ENCODE measurements around the gene EPB41L2.

The EPB41L2 gene

DNA sequence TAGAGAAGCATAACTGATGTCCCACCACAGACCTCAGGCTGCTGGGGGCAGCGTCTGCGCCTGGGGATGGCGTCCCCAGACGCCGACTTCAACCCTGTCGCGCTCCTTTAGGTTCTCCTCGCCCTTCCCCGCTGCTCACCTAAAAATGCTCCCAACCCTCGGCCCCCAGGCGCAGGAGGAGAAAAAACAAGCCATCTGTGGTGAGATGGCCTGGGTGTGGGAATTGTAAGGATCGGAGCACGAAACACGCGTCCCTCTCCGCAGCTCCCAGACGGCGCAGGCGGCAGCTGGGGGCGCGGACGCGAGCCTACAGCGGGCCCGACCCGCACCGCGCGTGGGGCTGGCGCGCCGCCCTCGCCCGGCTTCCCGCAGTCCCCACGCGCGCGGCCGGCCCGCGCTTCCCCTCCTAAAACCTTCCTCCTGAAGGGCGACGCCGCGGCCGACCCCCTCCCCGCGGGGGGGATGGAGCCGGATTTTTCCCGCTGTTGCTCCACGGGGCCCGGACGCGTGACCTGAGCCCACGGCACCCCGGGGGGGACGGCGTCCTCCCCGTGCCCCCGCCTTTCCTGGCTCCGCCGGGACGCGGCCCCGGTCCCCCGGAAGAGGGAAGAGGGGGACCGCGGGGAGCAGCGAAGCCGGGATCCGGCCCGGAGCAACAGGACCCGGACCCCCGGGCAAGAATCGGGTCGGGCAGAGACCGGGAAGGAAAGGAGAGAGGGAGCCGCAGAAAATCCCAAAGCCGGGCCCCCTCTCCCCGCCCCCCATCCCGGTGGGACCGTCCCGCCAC, 611 bp downstream of the EPB41L2 start:
- peak in 28 of 56 donors; percentile 3 to 66 (median 39) for DNase-seq

DNA sequence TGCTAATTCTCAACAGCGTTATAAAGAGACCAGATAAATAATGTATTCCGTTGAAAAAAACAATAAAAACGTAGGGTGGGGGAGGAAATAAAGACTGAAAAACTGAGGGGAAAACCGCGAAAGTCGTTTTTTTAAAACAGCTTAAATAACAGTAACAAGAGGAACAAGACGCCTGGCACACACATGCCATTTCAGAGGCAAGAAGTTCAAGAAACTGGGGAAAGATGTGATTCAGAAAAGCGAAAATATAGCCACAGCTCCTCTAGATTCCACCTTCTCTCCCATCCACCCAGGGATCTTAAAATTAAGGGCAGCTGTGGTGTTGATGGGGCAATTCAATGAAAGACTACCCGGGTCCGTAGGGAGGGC, 1.3 kb downstream of the EPB41L2 start:
- DNase-seq, result peak in 3 of 56 donors; percentile 0 to 30 (median 5)

DNA sequence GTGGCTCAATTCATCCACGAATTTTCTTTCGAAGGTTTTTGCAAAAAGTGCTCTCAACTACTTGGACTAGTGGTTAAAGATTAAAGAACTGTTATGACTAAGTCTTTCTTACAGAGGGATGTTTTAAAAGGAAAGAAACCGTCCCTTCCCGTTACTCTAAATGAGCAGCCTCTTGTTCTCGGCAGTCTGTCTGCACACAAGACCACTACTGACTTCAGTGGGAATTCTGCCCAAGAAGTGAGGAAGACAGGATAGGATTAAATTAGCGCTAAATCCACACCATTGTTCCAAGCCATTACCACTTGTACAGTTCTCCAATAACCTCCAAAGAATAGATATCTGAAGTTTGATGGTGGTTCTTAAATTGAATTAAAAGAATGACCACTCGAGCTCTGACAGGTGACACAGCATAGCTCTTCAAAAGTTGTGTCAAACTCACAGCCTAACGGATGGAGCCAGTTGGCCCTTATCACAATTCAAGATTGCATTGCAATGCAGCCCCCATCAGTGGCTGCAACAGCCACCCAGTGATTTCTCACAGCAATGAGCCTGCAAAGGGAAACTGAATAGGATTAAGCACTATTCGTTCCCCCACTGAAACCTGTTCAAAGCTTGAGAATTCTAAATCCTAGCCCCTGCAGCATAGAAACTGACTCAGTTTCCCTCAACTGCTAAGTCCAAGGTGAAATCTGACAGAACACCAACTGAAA, 1.8 kb downstream of the EPB41L2 start:
- DNase-seq, result peak in 11 of 56 donors; percentile 4 to 38 (median 14)

DNA sequence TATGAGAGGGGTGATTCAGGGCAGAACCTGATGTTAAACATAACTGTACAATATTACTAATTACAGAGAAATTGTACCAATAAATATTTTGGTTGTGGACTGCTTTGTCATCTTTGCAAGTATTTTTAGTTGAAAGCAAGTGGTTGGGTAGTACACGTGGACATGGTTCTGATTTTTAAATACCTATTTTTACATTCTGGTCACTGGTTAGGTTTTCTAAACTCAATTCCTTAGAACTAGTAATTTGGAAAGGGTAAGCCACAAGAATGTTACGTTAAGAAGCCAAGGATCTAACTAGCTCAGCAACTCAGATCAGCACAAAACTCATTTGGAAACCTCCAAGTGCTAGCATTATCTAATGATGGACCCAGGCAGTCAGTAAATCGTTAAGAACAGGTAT, 2.7 kb downstream of the EPB41L2 start:
- DNase-seq, result no peak

DNA sequence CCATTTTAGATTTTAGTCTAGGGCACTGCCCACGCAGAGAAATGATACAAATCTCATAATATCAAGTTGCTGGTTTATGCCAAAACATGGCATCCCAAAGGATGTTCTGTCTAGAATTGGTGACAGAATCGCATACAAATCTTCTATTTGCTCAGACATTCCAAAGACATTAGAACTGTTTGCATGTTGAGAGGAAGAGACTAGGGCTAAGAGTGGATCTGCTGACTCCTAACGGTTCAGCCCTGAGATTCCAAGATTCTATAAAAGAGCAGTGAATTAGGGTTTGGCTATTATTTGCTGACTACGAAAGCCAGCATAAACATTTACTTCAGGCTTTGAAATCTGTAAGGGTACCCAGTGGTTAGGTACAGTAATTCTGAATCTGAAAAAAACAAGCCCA, 3.6 kb downstream of the EPB41L2 start:
- DNase-seq, result no peak

DNA sequence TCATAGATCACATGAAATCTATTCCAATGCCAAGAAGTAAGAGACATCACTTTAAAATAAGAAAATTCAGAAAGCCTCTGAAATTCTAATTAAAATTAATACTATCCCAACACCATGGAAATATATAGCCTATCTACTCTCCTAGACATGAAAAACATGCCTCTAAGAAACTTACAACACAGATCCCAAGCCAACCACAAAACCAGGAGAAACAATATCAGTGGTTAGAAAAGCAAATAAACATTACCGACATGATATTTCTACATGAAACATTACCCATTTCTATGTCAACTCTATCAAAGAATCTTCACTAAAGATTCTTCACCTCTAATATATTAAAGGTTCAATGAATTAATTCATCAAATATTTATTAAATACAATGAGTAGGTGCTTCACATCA, 4.8 kb downstream of the EPB41L2 start:
- no peak for DNase-seq

DNA sequence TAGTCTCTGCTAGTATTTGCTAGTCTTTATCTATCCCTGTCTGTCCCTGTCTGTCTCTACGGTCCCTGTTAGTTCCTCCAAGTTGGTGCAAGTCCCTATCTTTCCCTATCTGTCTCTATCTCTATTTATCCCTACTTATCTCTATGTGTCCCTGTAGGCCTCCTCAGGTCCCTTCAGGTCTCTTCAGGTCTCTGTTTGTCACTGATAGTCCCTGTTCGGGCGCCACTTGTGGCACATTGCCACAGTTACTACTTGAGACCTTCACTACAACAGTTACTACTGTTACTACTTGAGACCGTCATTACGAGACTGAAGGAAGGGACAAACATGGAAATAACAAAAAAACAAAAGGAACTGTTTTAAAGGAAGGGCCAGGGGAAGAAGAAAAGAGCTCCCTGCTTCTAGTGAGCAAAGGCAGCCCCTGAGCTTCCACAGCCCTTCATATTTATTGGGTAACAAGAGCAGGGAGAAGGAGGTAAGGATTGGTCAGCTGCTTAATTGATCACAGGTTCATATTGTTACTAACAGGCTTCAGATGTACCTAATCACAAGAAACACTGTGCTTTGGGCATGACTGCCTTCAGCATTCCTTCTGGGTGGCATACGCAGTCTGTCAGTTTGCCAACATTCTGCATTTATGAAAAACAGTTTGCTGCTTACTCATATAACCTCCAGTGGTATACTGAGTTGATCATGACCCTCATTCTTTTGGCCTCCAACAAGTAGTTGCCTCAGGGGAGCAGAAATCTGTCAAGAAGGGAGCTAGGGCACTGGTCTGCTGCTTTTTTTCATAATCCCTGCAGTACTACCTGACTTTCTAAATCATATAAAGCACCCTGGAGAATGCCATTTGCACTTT, 8.4 kb downstream of the EPB41L2 start:
- DNase-seq, result no peak

DNA sequence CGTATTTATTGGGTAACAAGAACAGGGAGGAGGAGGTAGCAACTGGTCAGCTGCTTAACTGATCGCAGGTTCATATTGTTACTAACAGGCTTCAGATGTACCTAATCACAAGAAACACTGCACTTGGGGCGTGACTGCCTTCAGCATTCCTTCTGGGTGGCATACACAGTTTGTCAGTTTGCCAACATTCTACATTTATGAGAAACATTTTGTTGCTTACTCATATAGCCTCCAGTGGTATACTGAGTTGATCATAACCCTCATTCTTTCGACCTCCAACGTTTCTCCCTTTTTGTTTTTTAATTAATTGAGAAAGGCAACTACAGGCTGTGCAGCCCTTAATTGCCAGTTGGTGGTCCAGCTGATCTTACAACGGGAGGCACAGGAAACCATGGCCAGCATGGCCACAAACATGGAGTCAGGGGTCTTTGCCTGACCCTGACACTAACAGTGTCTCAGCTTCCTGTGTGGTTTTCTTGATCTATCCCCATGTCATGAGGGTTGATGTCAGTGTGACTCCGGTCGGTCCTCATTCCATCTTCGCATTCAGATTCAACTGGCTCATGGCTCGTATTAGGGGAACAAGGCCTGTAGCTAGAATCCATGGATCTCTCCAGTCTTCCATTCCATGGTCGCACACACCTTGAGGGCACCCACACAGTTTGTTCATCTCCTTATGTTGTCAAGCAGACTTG, 9.4 kb downstream of the EPB41L2 start:
- no peak for DNase-seq

DNA sequence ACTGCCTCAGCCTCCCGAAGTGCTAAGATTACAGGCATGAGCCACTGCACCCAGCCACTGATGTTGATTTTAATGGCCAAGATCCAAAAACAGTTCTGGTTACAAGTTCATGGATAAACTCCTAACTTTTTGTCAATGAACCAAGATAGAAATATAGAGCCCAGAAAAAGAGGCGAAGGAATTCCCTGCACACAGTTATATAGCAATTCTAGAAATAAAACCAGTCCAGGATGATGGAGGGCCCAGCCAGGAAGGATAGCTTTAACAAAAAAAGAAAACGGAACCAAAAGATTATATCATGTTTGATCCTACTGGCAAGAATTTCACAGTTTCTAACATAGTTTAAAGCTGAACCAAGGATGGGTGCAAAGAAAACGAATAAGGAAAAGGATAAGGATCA, 10.9 kb downstream of the EPB41L2 start:
- DNase-seq, result no peak

DNA sequence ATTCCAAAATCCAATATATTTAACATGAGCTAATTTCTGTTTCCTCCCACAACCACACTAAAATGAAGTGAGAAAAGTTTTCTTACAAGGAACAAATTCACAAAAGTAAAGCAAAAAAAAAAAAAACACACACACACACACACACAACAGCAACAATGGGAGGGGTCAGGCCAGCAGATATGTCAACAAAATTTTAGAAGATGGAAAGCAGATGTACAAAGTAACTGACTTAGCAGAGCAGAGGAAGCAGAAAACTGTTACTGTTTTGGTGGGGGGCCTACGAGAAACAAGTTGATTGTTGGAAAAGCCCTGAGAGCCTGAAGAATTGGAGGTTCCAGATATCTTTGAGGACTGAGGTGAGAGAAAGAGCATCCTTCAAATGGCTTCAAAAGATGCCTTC, 11.7 kb downstream of the EPB41L2 start:
- DNase-seq, result no peak

DNA sequence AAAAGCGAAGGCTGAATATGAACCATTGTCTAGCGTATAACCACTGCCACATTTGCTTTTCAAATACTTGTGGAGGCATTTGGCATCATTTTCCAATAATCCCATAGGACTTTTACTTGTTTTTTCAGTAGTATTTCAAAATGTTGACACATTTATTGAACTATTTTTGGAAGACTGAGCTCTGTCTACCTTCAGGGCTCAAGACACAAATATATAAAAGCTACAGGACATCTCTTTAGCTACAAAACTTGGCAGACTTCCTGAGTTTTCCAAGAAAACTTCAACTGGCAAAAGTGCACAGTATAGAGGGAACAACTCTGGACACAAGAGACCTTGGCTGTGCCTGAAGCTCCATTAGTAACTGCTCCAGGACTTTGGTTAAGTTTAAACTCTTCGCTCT, 13.4 kb downstream of the EPB41L2 start:
- no peak for DNase-seq

DNA sequence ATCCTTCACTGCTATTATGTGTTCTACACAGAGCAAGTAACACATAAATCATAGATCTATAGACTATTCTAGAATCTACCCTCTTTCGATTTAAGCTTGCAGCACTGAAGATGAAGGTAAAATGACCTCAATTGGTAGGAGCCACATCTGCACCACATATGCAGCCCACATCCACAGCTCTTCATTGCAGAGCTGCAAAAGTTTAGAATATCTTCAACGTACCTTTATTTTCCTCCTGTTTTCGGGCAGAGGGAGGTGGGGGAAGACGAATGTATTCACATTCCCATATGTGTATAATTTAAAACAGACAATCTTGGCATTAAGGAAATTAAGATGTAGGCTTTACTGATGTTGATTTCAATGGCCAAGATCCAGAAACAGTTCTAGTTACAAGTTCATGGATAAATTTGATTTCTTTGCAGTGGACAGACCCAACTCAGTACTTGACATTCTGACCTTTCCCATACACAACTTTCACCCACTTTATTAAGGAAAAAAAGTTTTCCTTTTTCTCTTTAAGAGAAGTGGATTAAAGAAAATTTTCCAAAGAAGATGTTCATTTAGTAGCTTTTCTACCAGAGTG, 14.0 kb downstream of the EPB41L2 start:
- no peak for DNase-seq

DNA sequence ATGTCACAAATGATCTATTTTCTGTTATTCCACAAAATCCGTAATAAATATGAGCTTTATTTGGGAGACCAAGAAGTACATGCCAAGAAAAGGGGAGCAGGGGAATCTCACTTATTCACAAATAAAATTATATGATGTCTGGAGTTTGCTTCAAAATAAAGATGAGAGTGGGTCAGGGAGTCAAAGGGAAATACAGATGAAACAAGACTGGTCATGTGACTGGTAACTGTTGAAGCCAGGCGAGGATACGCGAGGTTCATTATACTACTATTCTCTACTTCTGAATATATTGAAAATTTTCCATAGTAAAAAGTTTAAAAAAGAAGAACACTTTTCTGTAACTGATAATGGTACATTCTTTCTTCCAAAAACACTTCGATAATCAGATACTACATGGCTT, 14.6 kb downstream of the EPB41L2 start:
- DNase-seq, result no peak

DNA sequence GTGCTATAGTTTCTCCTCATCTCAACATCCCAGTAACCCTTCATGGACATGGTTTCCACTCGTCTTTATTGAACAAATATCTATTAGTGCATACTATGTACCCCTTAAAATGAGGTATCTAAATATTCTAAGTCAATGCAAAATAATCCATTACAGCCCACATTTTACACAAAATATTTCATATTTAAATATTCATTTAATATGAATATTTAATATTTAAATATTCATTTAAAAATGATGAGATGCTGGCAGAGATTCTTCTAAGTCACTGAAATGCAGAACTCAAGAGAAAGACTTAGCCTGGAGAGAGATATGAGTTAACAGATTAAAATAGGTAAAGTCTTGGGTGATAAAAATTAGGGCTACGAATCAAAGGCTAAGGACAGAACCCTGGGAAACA, 17.9 kb downstream of the EPB41L2 start:
- DNase-seq, result no peak

DNA sequence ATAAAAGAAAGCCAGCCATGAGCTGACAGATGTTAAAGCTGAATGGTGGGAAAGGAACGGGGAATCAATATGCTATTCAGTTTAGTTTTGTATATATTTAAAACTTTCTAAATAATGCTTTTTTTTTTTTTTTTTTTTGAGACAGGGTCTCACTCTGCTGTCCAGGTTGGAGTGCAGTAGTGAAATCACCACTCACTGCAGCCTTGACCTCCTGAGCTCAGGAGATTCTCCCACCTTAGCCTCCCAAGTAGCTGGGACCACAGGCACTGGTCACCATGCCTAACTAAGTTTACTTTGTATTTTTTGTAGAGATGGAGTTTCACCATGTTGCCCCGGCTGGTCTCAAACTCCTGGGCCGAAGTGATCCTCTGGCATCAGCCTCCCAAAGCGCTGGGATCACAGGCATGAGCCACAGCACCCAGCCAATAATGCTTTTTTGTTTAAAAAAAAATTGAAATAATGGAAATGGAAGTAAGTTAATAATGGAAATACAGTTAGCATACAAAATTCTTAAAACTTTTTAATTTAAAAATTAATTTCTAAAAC, 19.1 kb downstream of the EPB41L2 start:
- no peak for DNase-seq

DNA sequence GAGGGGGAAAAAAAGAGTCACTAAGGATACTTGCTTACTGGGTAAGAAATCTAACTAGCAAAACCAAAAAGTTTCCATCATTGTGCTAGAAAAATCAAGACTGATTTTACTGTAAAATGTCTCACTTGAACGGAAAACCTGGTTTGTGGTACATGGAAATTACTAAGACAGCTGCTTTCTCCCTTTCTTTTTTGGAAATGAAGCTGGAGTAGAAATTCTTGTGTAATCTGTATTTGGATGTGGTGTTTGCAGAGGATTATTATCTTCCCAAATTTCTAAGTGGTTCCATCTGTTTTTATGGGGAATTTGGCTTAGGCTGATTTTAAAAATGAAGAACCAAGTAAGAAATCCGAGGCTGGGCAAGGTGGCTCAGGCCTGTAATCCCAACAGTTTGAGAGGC, 20.4 kb downstream of the EPB41L2 start:
- DNase-seq, result no peak

DNA sequence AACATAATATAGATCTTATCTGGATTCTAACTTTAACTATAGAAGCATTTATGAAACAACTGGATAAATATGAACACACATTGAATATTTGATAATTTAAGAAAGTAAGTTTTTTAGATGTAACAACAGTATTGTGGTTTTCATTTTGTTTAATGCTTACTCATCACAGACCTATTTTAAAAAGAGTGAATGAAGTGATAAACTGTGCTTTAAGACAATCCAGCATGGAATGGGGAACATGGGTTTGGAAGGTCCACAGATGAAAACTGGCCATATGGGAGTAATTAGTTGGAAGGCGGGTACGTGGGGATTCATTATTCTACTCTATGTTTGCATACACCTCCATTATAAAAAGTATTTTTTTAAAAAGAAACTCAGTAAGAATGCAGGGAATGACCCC, 21.2 kb downstream of the EPB41L2 start:
- DNase-seq, result no peak

DNA sequence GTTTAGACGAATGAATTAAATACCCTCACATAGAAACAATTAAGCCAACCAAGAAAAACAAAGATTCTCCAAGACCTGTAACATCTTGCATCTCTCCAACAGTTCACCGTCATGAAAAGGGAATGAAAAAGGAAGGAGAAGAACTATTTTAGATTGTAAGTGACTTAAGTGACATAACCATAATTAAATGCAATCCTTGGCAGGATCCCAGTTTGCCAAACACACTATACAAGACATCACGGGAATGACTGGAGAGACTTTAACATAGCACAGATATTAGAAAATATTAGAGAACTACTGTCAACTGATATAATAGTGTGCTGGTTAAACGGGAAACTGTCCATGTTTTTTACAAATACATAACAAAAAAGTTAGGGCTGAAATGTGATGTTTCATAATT, 22.2 kb downstream of the EPB41L2 start:
- no peak for DNase-seq

DNA sequence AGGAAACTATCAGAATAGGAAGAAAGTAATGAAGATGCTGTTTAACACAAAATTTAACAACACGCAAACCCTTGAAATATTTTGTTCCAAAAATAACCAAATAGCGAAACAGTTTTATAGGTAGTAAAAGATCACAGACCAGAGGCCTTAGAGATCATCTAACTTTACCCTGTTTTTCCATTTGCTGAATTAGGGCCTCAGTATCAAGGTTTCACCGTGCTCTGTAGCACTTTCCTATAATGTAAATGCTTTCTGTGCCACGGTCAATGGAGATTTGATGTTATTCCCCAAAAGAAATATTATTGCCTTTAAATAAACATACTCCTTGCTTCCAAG, 23.7 kb downstream of the EPB41L2 start:
- DNase-seq, result no peak

DNA sequence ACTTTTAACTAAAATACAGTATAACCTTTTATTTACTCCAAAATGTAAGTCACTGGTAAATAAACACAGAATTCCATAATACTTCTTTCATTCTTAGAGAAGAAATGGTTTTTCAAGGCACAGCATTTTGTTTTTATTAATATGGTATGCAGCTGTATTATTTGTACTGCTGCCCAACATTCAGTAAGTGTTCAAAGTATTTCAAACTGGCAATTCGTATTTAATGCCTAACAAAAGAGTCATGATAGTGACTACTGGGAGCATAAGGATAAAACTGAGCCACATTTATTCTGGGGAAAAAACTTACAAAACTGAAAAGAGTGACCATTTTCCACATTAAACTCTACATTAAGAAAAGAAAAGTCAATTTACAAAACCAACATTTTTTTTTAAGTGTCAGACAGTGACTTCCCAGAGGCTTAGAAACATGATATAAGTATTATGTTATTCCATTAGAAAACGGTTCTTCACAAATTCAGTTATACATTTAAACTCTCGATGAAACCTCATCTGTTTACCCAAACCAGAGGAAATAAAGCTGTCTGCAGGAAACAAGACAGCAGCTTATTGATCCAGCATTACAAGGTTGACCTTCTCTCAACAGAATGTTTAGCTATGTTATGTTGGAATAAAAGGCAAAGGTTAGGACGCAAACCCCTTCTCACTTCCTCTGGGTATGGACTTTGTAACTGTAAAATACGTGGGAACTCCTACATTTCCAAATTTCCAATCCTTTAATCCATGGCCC, 24.3 kb downstream of the EPB41L2 start:
- no peak for DNase-seq
